GM13976 (cell line): Measurements from ENCODE around the gene NFATC3.

Source experiments
- DNase-seq: peaks from one replicate; pipeline ENCODE4 v3.0.0; 2012; ENCODE audit warnings: low spot score
- in situ Hi-C: fragments of 300-500 bp; cut with MboI; formaldehyde crosslinking; loops from one replicate; pipeline ENCODE4 v1.12.0; 2022; ENCODE audit warnings: low sequenced_read_pairs, mixed read lengths, inconsistent platforms; ENCODE audit not compliant: unreplicated experiment
- TF ChIP-seq, protein P1 (sequence below): IDR thresholded peaks from 2 replicates; pipeline ENCODE4 v1.5.1; 2012; ENCODE audit warnings: borderline replicate concordance, mild to moderate bottlenecking; ENCODE audit not compliant: insufficient read depth; ENCODE audit errors: extremely low read depth, missing control alignments, control extremely low read depth

Gene NFATC3

DNA sequence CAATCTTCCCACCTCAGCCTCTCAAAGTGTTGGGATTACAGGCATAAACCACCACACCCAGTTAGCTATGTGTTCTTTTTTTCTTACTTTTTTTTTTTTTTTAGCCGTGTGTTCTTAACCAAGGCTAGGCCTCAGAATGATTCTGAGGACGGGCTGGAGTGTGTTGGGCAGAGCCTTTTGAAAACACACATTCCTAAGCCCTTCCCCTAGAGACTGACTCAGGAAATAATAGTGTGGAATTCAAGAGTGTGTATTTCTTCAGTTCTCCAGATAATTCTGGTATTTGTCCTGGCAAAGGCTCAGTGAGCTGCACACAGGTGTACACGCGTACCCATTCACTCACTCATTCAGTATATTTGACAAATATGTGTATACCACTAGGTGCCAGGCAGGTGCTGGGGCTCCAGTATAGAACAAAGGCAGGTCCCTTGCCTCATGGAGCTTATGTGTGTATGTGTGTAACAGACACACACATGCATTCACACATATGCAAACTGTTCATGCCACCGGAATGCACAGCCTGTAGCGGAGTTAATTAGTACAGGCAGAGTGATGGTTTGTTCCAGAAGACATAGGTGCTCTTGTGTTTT, 19.4 kb upstream of the NFATC3 start:
- in situ Hi-C loops, result no loop called here
- DNase-seq, result no peak
- TF ChIP-seq, protein P1, sequence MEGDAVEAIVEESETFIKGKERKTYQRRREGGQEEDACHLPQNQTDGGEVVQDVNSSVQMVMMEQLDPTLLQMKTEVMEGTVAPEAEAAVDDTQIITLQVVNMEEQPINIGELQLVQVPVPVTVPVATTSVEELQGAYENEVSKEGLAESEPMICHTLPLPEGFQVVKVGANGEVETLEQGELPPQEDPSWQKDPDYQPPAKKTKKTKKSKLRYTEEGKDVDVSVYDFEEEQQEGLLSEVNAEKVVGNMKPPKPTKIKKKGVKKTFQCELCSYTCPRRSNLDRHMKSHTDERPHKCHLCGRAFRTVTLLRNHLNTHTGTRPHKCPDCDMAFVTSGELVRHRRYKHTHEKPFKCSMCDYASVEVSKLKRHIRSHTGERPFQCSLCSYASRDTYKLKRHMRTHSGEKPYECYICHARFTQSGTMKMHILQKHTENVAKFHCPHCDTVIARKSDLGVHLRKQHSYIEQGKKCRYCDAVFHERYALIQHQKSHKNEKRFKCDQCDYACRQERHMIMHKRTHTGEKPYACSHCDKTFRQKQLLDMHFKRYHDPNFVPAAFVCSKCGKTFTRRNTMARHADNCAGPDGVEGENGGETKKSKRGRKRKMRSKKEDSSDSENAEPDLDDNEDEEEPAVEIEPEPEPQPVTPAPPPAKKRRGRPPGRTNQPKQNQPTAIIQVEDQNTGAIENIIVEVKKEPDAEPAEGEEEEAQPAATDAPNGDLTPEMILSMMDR, result no peak

DNA sequence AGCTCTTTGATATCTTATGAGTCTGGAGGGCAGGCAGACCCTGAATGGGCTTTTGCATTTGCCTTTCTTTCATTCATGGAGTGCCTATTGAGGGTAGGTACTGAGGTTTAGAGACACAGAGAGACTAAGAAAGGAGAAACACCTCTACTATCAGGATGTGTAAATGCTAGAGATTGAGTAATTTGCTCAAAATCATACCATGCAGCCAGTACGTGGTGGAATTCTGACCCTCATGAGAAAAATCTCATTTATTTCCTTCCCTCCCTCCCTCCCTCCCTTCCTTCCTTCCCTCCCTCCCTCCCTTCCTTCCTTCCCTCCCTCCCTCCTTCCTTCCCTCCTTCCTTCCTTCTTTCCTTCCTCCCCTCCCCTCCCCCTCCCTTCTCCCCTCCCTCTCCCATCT, 18.4 kb upstream of the NFATC3 start:
- DNase-seq, result no peak
- TF ChIP-seq, protein P1, result no peak
- in situ Hi-C loops, result no loop called here

DNA sequence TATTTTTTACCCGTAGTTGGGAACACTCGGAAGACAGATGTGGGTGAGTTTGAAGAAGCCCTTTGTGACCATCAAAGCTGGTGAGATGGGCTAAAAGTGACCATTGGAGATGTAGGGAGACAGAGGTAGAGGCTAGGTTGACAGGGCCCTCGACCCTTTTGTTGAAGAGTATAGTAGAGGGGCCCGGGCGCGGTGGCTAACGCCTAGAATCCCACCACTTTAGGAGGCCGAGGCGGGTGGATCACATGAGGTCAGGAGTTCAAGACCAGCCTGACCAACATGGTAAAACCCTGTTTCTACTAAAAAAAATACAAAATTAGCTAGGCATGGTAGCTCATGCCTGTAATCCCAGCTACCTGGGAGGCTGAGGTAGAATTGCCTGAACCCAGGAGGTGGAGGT, 16.2 kb upstream of the NFATC3 start:
- in situ Hi-C loops, result no loop called here
- no peak for DNase-seq
- TF ChIP-seq, protein P1, result no peak

DNA sequence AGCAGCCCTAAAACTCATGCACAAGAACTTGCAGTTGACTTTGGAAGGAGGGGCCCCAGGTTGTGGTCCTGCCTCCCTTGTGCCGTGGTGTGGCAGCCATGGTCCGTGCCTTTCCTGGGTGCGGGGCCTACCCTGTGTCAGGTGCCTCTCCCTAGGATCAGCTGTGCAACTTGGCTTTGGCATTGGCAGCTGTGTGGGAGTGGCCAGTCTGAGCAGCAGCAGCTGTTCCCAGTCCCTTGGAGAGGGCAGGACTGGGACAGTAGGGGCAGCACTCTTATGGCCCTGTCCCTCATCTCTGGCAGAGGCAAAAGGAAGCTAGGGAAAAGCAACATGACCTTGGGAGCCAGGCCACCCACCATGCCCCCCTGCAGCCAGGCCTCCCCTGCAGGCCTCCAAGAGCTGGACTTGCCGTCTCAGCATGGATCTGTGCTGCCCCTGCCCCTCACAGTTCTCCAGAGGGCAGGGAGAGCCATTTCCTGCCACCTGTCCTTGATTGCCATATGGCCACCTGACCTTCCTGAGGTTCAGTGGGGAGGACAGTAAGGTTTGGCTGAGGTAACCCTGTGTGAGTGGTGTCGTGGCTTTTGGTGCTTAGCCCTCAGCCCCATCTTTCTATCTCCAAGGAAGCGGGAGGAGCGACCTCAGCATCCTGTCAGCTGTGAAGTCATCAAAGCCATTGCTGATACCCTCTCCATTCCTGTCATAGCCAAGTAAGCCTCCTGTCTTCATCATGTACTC, 15.5 kb upstream of the NFATC3 start:
- in situ Hi-C loops, result no loop called here
- TF ChIP-seq, protein P1, result no peak
- DNase-seq, result peak; percentile 36

DNA sequence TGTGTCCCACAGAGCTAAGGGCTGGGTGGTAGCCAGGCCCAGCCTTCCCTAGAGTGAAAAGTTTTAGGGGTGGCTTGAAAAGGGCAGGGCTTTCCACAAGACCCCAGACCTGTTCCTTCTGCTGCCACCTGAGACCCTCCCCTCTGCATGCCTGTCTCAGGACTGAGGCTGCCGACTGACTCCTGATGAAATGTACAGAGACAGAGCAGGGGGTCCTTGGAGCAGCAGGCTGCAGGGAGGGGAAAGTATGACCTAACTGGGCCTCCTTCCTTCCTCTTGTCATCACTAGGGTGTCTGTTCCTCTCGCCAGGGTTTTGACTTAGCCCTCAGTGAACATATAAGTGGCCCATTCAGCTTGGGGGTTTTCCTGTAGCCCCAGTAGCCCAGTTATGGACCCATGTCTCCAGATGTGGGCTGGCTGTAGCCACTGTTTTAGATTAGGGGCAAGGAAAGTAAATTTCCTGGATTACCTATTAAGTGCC, 14.9 kb upstream of the NFATC3 start:
- DNase-seq, result peak; percentile 61
- TF ChIP-seq, protein P1, result no peak
- in situ Hi-C loops, result no loop called here

DNA sequence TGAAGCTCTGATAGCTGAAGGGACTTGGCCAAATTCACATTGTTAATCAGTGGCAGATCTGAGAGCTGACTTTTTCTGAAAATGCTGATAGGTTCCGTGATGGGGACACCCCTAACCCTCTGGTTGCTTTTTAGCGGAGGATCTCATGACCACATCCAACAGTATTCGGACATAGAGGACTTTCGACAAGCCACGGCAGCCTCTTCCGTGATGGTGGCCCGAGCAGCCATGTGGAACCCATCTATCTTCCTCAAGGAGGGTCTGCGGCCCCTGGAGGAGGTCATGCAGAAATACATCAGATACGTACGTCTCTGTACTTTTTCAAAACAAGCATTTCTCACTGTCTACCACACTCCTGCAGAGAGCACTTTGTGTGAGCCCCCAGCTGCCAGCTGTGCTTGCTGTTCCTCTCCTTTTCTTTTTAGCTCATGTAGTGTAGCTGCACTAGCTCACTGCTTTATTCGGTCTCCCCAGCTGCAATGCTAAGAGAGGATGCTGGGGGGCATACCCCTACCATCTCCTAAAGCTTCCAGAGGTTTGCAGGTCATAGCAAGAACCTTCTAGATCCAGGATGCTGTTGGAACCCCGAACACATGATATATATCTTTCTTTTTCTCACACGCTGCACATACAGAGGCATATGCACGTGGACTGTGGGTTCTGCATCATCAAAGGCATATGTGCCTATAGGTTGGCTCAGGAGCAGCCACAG, 14.2 kb upstream of the NFATC3 start:
- in situ Hi-C loops, result no loop called here
- DNase-seq, result peak; percentile 56
- TF ChIP-seq, protein P1, result no peak
